Stimulated activated CD4-positive, alpha-beta T cell treated with anti-CD3 and anti-CD28 coated beads, Interleukin-12 subunit alpha, Interleukin-12 subunit beta, amount 100 ng/mL, for 4 hours (primary cell): ENCODE results near the gene KDM3B.

Experiments used
- DNase-seq: peaks from one replicate; pipeline ENCODE4 v3.0.0-alpha.2; 2020

The KDM3B gene

GRCh38 chr5:138454121-138454520 is 101.6 kb downstream of the KDM3B start:
- DNase-seq: no peak

- no peak for DNase-seq
Measured at GRCh38 chr5:138455232-138455930, 102.9 kb downstream of the KDM3B start.

GRCh38 chr5:138457531-138458275 is 105.2 kb downstream of the KDM3B start:
- no peak for DNase-seq

- no peak for DNase-seq
Measured at GRCh38 chr5:138458384-138458783, 105.9 kb downstream of the KDM3B start.

- DNase-seq: no peak
Measured at GRCh38 chr5:138458856-138459255, 106.4 kb downstream of the KDM3B start.

- DNase-seq: peak; percentile 78
Measured at GRCh38 chr5:138459311-138459933, 106.9 kb downstream of the KDM3B start.

GRCh38 chr5:138460032-138460693 is 107.7 kb downstream of the KDM3B start:
- no peak for DNase-seq

GRCh38 chr5:138461343-138462125 is 109.0 kb downstream of the KDM3B start:
- no peak for DNase-seq

GRCh38 chr5:138463419-138464007 is 111.0 kb downstream of the KDM3B start:
- DNase-seq: no peak

GRCh38 chr5:138464008-138464387 is 111.5 kb downstream of the KDM3B start:
- DNase-seq: peak; percentile 92

- DNase-seq: peak; percentile 89
Measured at GRCh38 chr5:138464388-138465260, 112.1 kb downstream of the KDM3B start.

- peak; percentile 90 for DNase-seq
Measured at GRCh38 chr5:138465261-138466124, 113.0 kb downstream of the KDM3B start, which contains the start of gene EGR1. Gene EGR1, plus strand, starts transcription at chr5:138465479. Its CDS starts 283 bp downstream, at chr5:138465762.

GRCh38 chr5:138466125-138466899 is 113.8 kb downstream of the KDM3B start:
- no peak for DNase-seq

- DNase-seq: no peak
Measured at GRCh38 chr5:138466900-138467710, 114.6 kb downstream of the KDM3B start.

GRCh38 chr5:138467711-138468132 is 115.2 kb downstream of the KDM3B start:
- DNase-seq: no peak

GRCh38 chr5:138468133-138468965 is 115.9 kb downstream of the KDM3B start:
- no peak for DNase-seq

- DNase-seq: no peak
Measured at GRCh38 chr5:138468966-138469539, 116.6 kb downstream of the KDM3B start.
